ENCODE measurements around the gene NCOA5. TPM values are rescaled to one million over a fixed set of nuclear protein-coding genes. Genes with fewer than 3 reads are reported as not detected.

NCOA5 gene
- total RNA-seq, result 12.9 and 17.2 TPM in 2 replicates

GRCh38 chr20:46089417-46090388 is at the start of gene NCOA5:
Gene NCOA5, minus strand, starts transcription at chr20:46089962. Its CDS starts 10,538 bp downstream, at chr20:46079424.

GRCh38 chr20:46117704-46118467 is 28.1 kb upstream of the NCOA5 start, which contains the start of gene CD40:
Gene CD40, plus strand, starts transcription at chr20:46118314. Its CDS starts 30 bp downstream, at chr20:46118344.

GRCh38 chr20:46028772-46029371 is 60.9 kb downstream of the NCOA5 start, which contains the start of gene SLC12A5:
Gene SLC12A5, plus strand, starts transcription at chr20:46029215. Its CDS starts 130 bp downstream, at chr20:46029345.

Other genes with a start within 250 kb of the NCOA5 start
- 25.4 and 25.5 TPM in 2 replicates for gene ACOT8, start 232.6 kb downstream of the NCOA5 start, total RNA-seq
- 7.2 and 9.6 TPM in 2 replicates for gene ZSWIM3, start 232.3 kb downstream of the NCOA5 start, total RNA-seq
- gene ZSWIM1, start 208.7 kb downstream of the NCOA5 start, total RNA-seq, result 8.4 and 9.6 TPM in 2 replicates
- 0.76 and 1.6 TPM in 2 replicates for gene SPATA25, start 202.3 kb downstream of the NCOA5 start, total RNA-seq
- gene NEURL2, start 198.8 kb downstream of the NCOA5 start, total RNA-seq, result 2.7 and 4.8 TPM in 2 replicates
- 116 and 145 TPM in 2 replicates for gene CTSA, start 198.6 kb downstream of the NCOA5 start, total RNA-seq
- 17.5 and 18.3 TPM in 2 replicates for gene PLTP, start 177.8 kb downstream of the NCOA5 start, total RNA-seq
- gene PCIF1, start 155.3 kb downstream of the NCOA5 start, total RNA-seq, result 11.6 and 14.0 TPM in 2 replicates
- 19.5 and 20.2 TPM in 2 replicates for gene ZNF335, start 117.8 kb downstream of the NCOA5 start, total RNA-seq
- gene MMP9, start 81.1 kb downstream of the NCOA5 start, total RNA-seq, result under 0.01 and 0.52 TPM in 2 replicates
- gene SLC12A5, start 60.7 kb downstream of the NCOA5 start, total RNA-seq, result under 0.01 TPM in 2 replicates
- gene CD40, start 28.4 kb upstream of the NCOA5 start, total RNA-seq, result 1.2 and 2.2 TPM in 2 replicates
- gene CDH22, start 218.5 kb upstream of the NCOA5 start, total RNA-seq, result not detected in 2 replicates